Gastrocnemius medialis (tissue), 4 donors: ENCODE measurements around the gene DGKZ.

ENCODE experiments used
- POLR2A ChIP-seq, 2 donors: fragments of 450-650 bp; IDR thresholded peaks; one replicate each; pipeline ENCODE4 v1.6.1; 2017; ENCODE audit warnings: antibody characterized with exemption in 2 of 2, mild to moderate bottlenecking in 2 of 2, moderate library complexity in 2 of 2
- TF ChIP-seq, protein P1 (sequence below), 5 experiments: fragments of 450-650 bp in 3 of 5; fragments of 200-600 bp in 2 of 5; sonication (generic) in 2 of 5; IDR thresholded peaks in 4 of 5; conservative IDR thresholded peaks in 1 of 5; 1 replicate in 4 of 5; 2 replicates in 1 of 5; pipeline ENCODE4 v1.5.1; 2016 to 2019; ENCODE audit warnings: antibody characterized with exemption in 5 of 5, mild to moderate bottlenecking in 3 of 5, moderate library complexity in 3 of 5

GRCh38 chr11:46375392-46376101 is 28.3 kb downstream of the DGKZ start:
- TF ChIP-seq, protein P1, sequence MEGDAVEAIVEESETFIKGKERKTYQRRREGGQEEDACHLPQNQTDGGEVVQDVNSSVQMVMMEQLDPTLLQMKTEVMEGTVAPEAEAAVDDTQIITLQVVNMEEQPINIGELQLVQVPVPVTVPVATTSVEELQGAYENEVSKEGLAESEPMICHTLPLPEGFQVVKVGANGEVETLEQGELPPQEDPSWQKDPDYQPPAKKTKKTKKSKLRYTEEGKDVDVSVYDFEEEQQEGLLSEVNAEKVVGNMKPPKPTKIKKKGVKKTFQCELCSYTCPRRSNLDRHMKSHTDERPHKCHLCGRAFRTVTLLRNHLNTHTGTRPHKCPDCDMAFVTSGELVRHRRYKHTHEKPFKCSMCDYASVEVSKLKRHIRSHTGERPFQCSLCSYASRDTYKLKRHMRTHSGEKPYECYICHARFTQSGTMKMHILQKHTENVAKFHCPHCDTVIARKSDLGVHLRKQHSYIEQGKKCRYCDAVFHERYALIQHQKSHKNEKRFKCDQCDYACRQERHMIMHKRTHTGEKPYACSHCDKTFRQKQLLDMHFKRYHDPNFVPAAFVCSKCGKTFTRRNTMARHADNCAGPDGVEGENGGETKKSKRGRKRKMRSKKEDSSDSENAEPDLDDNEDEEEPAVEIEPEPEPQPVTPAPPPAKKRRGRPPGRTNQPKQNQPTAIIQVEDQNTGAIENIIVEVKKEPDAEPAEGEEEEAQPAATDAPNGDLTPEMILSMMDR (IDR thresholded peaks at IDR 0.05 in 4 of 5, conservative IDR thresholded peaks at IDR 0.05 in 1 of 5), result no peak
- TF ChIP-seq POLR2A (IDR thresholded peaks at IDR 0.05), result no peak
